CD4-positive, alpha-beta T cell treated with Interleukin-21 for 1 hour (primary cell): ENCODE measurements around the gene NTSR2.

Experiments used
- DNase-seq: peaks from one replicate; pipeline ENCODE4 v3.0.0-alpha.2; 2020

The NTSR2 gene

GRCh38 chr2:11669454-11670291 lies at the start of gene NTSR2:
Gene NTSR2 (minus strand): TSS chr2:11670195. CDS start chr2:11670129, 66 bp downstream.
- DNase-seq: no peak

- DNase-seq: no peak
Observed at GRCh38 chr2:11719230-11719977, 49.4 kb upstream of the NTSR2 start.

- DNase-seq: no peak
Observed at GRCh38 chr2:11718606-11719005, 48.6 kb upstream of the NTSR2 start.

GRCh38 chr2:11717623-11718022 lies 47.6 kb upstream of the NTSR2 start:
- no peak for DNase-seq

GRCh38 chr2:11716689-11717321 lies 46.8 kb upstream of the NTSR2 start:
- no peak for DNase-seq

GRCh38 chr2:11715987-11716652 lies 46.1 kb upstream of the NTSR2 start:
- no peak for DNase-seq

- no peak for DNase-seq
Observed at GRCh38 chr2:11713815-11714214, 43.8 kb upstream of the NTSR2 start.

GRCh38 chr2:11712866-11713265 lies 42.9 kb upstream of the NTSR2 start:
- no peak for DNase-seq

GRCh38 chr2:11711751-11712150 lies 41.8 kb upstream of the NTSR2 start:
- no peak for DNase-seq

- no peak for DNase-seq
Observed at GRCh38 chr2:11711354-11711716, 41.3 kb upstream of the NTSR2 start.

GRCh38 chr2:11710632-11711353 lies 40.8 kb upstream of the NTSR2 start:
- no peak for DNase-seq

GRCh38 chr2:11710210-11710609 lies 40.2 kb upstream of the NTSR2 start:
- no peak for DNase-seq

- no peak for DNase-seq
Observed at GRCh38 chr2:11709293-11709692, 39.3 kb upstream of the NTSR2 start.

GRCh38 chr2:11708106-11708505 lies 38.1 kb upstream of the NTSR2 start:
- no peak for DNase-seq

GRCh38 chr2:11705711-11706110 lies 35.7 kb upstream of the NTSR2 start:
- no peak for DNase-seq

GRCh38 chr2:11705063-11705462 lies 35.1 kb upstream of the NTSR2 start:
- no peak for DNase-seq

- DNase-seq: no peak
Observed at GRCh38 chr2:11703700-11704099, 33.7 kb upstream of the NTSR2 start.

- no peak for DNase-seq
Observed at GRCh38 chr2:11702946-11703345, 33.0 kb upstream of the NTSR2 start.

- peak; percentile 33 for DNase-seq
Observed at GRCh38 chr2:11701751-11702301, 31.8 kb upstream of the NTSR2 start.

- no peak for DNase-seq
Observed at GRCh38 chr2:11701206-11701605, 31.2 kb upstream of the NTSR2 start.

- DNase-seq: no peak
Observed at GRCh38 chr2:11699686-11700670, 30.0 kb upstream of the NTSR2 start.
